Measurements from ENCODE around the gene STX5.

DNA sequence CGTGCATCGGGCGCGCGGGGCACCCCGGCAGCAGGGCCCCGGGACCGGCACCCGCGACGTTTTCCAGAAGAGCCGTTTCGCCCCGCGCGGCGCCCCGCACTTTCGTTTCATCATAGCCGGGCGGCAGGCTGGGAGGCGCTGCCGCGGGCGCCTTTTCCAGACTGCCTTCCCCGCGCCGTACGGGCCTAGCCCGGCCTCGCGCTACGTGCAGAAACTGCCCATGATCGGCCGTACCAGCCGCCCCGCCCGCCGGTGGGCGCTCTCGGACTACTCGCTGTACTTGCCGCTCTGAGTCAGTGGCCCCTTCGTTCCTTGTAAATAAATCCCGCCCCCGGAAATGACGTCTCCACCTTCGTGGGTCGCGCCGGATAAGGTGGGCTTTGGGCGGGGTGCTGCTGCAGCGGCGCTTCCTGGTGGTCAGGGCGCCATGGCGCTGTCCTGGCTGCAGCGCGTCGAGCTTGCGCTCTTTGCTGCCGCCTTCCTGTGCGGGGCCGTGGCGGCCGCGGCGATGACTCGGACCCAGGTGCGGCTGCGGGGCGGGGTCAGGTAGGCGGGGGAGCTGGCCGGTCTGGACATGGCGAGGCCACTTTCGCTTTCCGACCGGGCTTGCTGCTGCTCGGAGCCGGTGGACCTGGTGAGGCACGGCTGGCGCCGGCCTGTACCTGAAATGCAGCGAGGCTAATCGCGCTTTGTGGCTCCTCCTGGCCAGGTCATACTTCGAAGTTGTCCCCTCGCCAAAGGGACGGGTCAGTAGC, 44.7 kb downstream of the STX5 start, which contains the start of gene TMEM179B:
- TF ChIP-seq CTCF (IDR thresholded peaks at IDR 0.05; ENCODE audit: low read length) (peak; percentile 52), EZH2 (optimal IDR thresholded peaks at IDR 0.05; ENCODE audit: low read depth, low read length) (no peak), EZH2phosphoT487 (IDR thresholded peaks at IDR 0.05; ENCODE audit: low read length) (no peak)

All from MM.1S (cell line).